ENCODE measurements around the gene CFD. TPM values are rescaled to one million over a fixed set of nuclear protein-coding genes. Genes with fewer than 3 reads are reported as not detected.
"Not testable (repeated sequence)": the region's sequence is repeated elsewhere in the genome, so short reads cannot be mapped to it uniquely, and the experiment has no call there.

CFD gene
- total RNA-seq, 1 donor from 2014 or later: 2.5 TPM

GRCh38 chr19:852136-853013, 7.1 kb upstream of the CFD start, which contains the start of gene ELANE:
Gene ELANE (plus strand): TSS chr19:852303. CDS start chr19:852329, 26 bp downstream.
- intact Hi-C loops (cut with micrococcal nuclease): no loop called here

DNA sequence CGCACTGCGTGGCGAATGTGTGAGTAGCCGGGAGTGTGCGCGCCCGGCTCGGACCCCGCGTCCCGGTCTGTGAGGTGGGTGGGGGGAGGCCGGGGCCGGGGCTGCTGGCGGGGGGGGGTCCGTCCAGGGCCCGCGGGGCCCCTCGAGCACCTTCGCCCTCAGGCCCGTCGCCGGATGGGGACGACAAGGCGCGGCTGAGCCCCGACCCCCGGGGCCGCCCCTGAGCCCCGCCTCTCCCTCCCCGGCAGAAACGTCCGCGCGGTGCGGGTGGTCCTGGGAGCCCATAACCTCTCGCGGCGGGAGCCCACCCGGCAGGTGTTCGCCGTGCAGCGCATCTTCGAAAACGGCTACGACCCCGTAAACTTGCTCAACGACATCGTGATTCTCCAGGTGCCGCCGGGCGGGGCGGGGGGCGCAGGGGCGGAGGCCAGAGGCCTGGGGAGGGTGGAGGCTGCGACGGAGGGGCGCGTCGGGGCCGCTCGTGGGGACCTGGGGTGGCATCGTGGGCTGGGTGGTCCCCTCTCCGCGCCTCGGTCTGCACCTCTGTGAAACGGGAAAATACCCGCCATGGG, 6.4 kb upstream of the CFD start:
- intact Hi-C loops (cut with micrococcal nuclease): no loop called here

GRCh38 chr19:853614-854220, 5.7 kb upstream of the CFD start:
- intact Hi-C loops (cut with micrococcal nuclease): not testable (repeated sequence)

- intact Hi-C loops (cut with micrococcal nuclease): no loop called here
These were observed 4.9 kb upstream of the CFD start for GRCh38 chr19:854549-854948.

GRCh38 chr19:855142-855541, 4.3 kb upstream of the CFD start:
- intact Hi-C loops (cut with micrococcal nuclease): loop anchor here (5.0 kb wide), 1 partner anchor 83 kb away; no protein-coding TSS in a partner anchor

- intact Hi-C loops (cut with micrococcal nuclease): loop anchor here (5.0 kb wide), 1 partner anchor 83 kb away; no protein-coding TSS in a partner anchor
These were observed 3.8 kb upstream of the CFD start for GRCh38 chr19:855566-856120.

GRCh38 chr19:858284-858683, 1.2 kb upstream of the CFD start:
- intact Hi-C loops (cut with micrococcal nuclease): loop anchor here (5.0 kb wide), 1 partner anchor 86 kb away; no protein-coding TSS in a partner anchor

GRCh38 chr19:861141-861755, 1.8 kb downstream of the CFD start:
- intact Hi-C loops (cut with micrococcal nuclease): loop anchor here (5.0 kb wide), 1 partner anchor 136 kb away; no protein-coding TSS in a partner anchor

GRCh38 chr19:861756-862580, 2.5 kb downstream of the CFD start:
- intact Hi-C loops (cut with micrococcal nuclease): loop anchor here (1.0 to 5.0 kb wide), 4 partner anchors 10 to 181 kb away; partner anchors contain the start of genes MED16 and RNU6-9

GRCh38 chr19:862581-863314, 3.3 kb downstream of the CFD start:
- intact Hi-C loops (cut with micrococcal nuclease): loop anchor here (1.0 to 5.0 kb wide), 5 partner anchors 10 to 182 kb away; partner anchors contain the start of genes MED16 and RNU6-9

- intact Hi-C loops (cut with micrococcal nuclease): loop anchor here (1.0 to 5.0 kb wide), 4 partner anchors 30 to 182 kb away; partner anchors contain the start of genes MED16 and RNU6-9
These were observed 3.8 kb downstream of the CFD start for GRCh38 chr19:863315-863620.

DNA sequence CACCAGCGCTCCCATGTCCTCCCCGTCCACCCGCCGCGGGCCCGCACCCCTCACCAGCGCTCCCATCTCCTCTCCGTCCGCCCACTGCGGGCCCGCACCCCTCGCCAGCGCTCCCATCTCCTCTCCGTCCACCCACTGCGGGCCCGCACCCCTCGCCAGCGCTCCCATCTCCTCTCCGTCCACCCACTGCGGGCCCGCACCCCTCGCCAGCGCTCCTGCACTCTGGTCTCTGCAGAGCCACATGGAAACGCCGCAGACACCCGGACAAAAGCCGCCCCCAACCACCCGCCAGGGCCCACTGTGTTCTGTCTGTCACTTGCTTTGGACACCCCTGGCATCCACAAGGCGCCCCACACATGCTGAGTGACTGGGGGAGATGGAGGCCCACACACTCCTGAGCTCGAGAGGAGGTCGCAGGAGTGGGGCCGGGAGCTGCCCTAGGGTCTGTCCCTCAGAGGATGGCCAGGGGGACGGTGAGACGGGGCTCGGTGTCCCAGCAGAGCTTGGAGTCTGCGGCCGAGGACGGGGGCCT, 7.4 kb downstream of the CFD start:
- intact Hi-C loops (cut with micrococcal nuclease): no loop called here

DNA sequence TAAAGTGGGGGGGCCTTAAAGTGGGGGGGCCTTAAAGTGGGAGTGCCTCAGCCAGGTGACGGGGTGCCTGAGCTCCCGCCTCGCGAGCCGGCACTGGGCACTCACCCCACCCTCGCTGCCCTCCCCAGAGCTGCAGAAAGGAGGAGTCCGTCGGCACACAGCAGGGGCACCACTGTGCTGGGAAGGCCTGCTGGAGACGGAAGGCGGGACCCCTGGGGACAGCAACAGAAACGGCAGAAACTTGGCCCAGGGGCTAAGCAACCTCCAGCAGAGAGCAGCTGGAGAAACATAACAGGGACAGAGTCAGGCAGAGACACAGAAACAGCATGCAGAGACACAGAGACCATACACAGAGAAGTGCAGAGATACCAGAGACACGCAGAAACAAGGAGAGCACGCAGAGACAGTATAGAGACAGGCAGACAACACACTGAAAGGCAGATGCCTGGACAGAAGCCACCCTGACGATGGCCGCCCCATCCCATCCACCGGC, 7.9 kb downstream of the CFD start:
- intact Hi-C loops (cut with micrococcal nuclease): no loop called here

DNA sequence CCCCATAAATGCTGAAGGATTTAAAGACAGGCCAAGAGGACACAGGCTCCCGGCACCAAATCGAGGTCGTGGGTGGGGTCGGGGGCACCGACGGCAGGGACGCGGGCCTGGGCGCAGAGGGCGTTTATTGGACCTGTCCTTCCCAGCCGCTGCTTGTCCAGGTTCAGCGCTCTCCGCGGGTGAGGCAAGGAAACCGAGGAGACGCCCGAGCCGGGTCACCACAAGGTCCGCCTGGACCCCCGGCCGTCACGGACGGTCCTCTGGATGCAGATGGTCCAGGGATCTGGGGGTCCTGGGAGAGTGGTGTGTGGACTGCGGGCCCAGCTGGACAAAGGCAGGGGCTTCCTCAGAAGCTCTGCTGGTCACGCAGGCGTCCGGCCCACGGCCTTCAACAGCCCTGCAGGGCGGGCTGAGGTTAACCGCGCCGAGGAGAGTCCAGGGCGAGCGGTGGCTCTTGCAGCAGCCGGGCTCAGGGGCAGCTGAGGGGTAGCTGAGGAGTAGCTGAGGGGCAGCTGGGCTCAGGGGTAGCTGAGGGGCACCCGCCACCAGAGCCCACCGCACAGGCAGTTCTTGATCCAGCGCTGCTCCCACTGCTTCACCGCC, 8.5 kb downstream of the CFD start:
- intact Hi-C loops (cut with micrococcal nuclease): no loop called here

GRCh38 chr19:868458-869244, 9.2 kb downstream of the CFD start:
- intact Hi-C loops (cut with micrococcal nuclease): no loop called here

DNA sequence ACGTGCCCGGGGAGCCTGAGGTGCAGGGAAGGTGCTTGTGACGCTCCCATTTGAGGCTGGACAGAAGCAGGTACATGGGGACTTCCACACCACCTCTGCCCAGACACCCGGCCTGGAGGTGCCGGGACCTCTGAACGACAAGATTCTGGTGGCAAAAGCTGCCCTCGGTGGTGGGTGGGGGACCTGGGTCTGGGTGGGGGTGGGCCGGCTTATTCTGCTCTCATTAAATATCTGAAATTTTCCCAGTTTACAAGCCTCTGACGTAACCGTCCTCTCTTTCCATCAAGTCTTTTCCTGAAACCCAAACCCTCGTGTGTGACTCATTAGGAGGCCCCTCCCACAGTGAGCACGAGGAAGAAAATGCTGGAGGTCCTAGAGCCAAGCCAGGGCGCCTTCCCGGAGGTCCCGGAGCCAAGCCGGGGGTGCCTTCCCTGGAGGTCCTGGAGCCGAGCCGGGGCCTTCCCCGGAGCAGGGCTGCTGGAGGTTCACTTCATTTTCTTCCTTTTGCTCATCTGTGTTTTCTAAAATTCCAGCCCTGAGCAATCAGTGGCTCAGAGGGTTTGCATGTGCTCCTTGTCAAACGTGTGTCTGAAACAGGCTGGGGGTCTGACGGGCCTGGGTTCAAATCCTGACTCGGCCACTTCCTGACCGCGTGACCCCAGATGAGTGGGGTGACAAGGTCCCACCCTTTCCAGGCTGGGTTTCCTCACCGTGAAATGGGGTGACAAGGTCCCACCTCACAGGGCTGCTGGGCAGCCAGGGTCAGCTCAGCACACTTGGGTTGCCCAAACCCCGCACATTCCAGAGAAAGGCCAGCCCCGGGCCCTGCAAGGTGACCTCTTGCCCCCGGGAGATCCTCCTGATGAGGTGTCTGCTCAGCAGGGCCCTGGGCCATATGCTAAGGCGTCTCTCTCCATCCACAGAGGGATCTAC, 10.0 kb downstream of the CFD start:
- intact Hi-C loops (cut with micrococcal nuclease): no loop called here

DNA sequence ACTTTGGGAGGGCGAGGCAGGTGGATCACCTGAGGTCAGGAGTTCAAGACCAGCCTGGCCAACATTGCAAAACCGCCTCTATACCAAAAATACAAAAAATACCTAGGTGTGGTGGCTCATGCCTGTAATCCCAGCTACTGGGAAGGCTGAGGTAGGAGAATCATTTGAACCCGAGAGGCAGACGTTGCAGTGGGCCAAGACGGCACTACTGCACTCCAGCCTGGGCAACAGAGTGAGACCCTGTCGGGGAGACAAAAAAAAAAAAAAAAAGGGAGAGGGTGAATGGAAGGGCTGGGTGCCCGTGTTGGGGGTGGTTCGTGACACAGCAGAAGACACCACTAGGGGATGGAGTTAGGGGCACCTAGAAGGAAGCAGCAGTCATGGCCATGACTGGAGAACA, 10.8 kb downstream of the CFD start:
- intact Hi-C loops (cut with micrococcal nuclease): no loop called here

Data from T-helper 2 cell treated with Interferon-gamma antibody and Interleukin-4, amounts not matched to agents 100 ng/mL and 5 ng/mL, for 36 hours (primary cell).